Measurements from ENCODE around the gene POLD2.
A peak's percentile ranks its signal among the peaks of the same experiment; 100 is the strongest.

POLD2 gene

GRCh38 chr7:44079331-44080021, 43.9 kb downstream of the POLD2 start:
- no peak for DNase-seq

GRCh38 chr7:44078521-44078920, 44.8 kb downstream of the POLD2 start:
- no peak for DNase-seq

GRCh38 chr7:44077681-44078091, 45.7 kb downstream of the POLD2 start:
- DNase-seq: no peak

- DNase-seq: no peak
Observed at GRCh38 chr7:44077061-44077460, 46.3 kb downstream of the POLD2 start.

- no peak for DNase-seq
Observed at GRCh38 chr7:44076101-44076895, 47.0 kb downstream of the POLD2 start.

GRCh38 chr7:44075296-44076075, 47.9 kb downstream of the POLD2 start:
- DNase-seq: no peak

GRCh38 chr7:44074349-44074695, 49.0 kb downstream of the POLD2 start:
- DNase-seq: no peak

GRCh38 chr7:44073664-44074348, 49.5 kb downstream of the POLD2 start:
- DNase-seq: no peak

- DNase-seq: peak; percentile 8
Observed at GRCh38 chr7:44072364-44073231, 50.8 kb downstream of the POLD2 start.

- no peak for DNase-seq
Observed at GRCh38 chr7:44071726-44072363, 51.5 kb downstream of the POLD2 start.

GRCh38 chr7:44068054-44068453, 55.3 kb downstream of the POLD2 start:
- no peak for DNase-seq

GRCh38 chr7:44067064-44067951, 56.0 kb downstream of the POLD2 start:
- DNase-seq: no peak

- no peak for DNase-seq
Observed at GRCh38 chr7:44066494-44067063, 56.8 kb downstream of the POLD2 start.

GRCh38 chr7:44066111-44066460, 57.3 kb downstream of the POLD2 start:
- no peak for DNase-seq

GRCh38 chr7:44065431-44066110, 57.8 kb downstream of the POLD2 start, which contains the start of gene PGAM2:
TSS of gene PGAM2 (minus strand) at chr7:44065567. CDS start at chr7:44065529, 38 bp downstream.
- DNase-seq: no peak

- DNase-seq: no peak
Observed at GRCh38 chr7:44064791-44065430, 58.4 kb downstream of the POLD2 start.
